HL-60 (cell line): ENCODE results near the gene MANBA.

Experiments used
- DNase-seq, 2 experiments: peaks; one replicate each; pipeline ENCODE4 v3.0.0-alpha.2; 2010 to 2020; ENCODE audit warnings: low read depth in 1 of 2, low spot score in 1 of 2
- H3K27ac ChIP-seq: fragments of 250-450 bp; sonication (Bioruptor Pico); replicated peaks from 2 replicates; pipeline ENCODE4 v1.5.1; 2020; ENCODE audit warnings: mild to moderate bottlenecking, moderate library complexity
- H3K27me3 ChIP-seq: fragments of 250-450 bp; sonication (Bioruptor Pico); 2 replicates; pipeline ENCODE4 v1.5.1; 2021; ENCODE audit warnings: mild to moderate bottlenecking, moderate library complexity; ENCODE audit not compliant: insufficient read depth, poor library complexity, severe bottlenecking
- H3K4me3 ChIP-seq: replicated peaks from 2 replicates; pipeline ENCODE4 v1.5.1; 2011; ENCODE audit warnings: mild to moderate bottlenecking, control low read depth, low read length; ENCODE audit not compliant: insufficient read depth
- CTCF ChIP-seq: IDR thresholded peaks from one replicate; pipeline ENCODE4 v1.5.1; 2011; ENCODE audit warnings: low read length, control low read depth, inconsistent platforms; ENCODE audit not compliant: insufficient read depth
- GABPA ChIP-seq: IDR thresholded peaks from 2 replicates; pipeline ENCODE4 v1.6.1; 2012; ENCODE audit warnings: low read depth
- POLR2AphosphoS5 ChIP-seq: IDR thresholded peaks from 2 replicates; pipeline ENCODE4 v1.6.1; 2012; ENCODE audit warnings: low read depth
- REST ChIP-seq: IDR thresholded peaks from 2 replicates; pipeline ENCODE4 v1.6.1; 2012; ENCODE audit warnings: low read depth; ENCODE audit not compliant: insufficient replicate concordance
- SPI1 ChIP-seq: IDR thresholded peaks from 2 replicates; pipeline ENCODE4 v1.6.1; 2012; ENCODE audit warnings: low read depth, mild to moderate bottlenecking, borderline replicate concordance

Gene MANBA

GRCh38 chr4:102758241-102759160 is 2.3 kb downstream of the MANBA start:
- no peak for TF ChIP-seq GABPA
- TF ChIP-seq SPI1: no peak
- TF ChIP-seq POLR2AphosphoS5: no peak
- TF ChIP-seq REST: no peak
- TF ChIP-seq CTCF: no peak

GRCh38 chr4:102757681-102758080 is 3.1 kb downstream of the MANBA start:
- DNase-seq: no peak
- H3K27ac ChIP-seq: peak overlapping the region; percentile 18
- H3K4me3 ChIP-seq: no peak overlapping the region
- H3K27me3 ChIP-seq: no peaks in the 10 kb centered on the region
- TF ChIP-seq REST (no peak), GABPA (no peak), POLR2AphosphoS5 (no peak), CTCF (no peak), SPI1 (no peak)

More at GRCh38 chr4:102758241-102759160, 2.3 kb downstream of the MANBA start:
- peak; percentile 17 to 39 for DNase-seq
- H3K27me3 ChIP-seq: no peaks in the 10 kb centered on the region
- peak overlapping the region; percentile 6; the same call in 1 of the 2 replicates for H3K4me3 ChIP-seq
- H3K27ac ChIP-seq: peak overlapping the region; percentile 99

- Histone ChIP-seq H3K27ac (no peak overlapping the region), H3K27me3 (no peaks in the 10 kb centered on the region), H3K4me3 (no peak overlapping the region)
- TF ChIP-seq POLR2AphosphoS5: no peak
- TF ChIP-seq GABPA: no peak
- no peak for DNase-seq
Observed at GRCh38 chr4:102754044-102754443, 6.7 kb downstream of the MANBA start.

- no peak for TF ChIP-seq CTCF
- no peak for TF ChIP-seq GABPA
- TF ChIP-seq SPI1: no peak
- no peak for TF ChIP-seq REST
- no peak for TF ChIP-seq POLR2AphosphoS5
- H3K27ac ChIP-seq: 0 out of 2 replicates have a peak overlapping the region, but pooled peaks have one; percentile 4
- H3K4me3 ChIP-seq: no peak overlapping the region
- peak in 1 of 2 experiments; percentile 62 for DNase-seq
- no peaks in the 10 kb centered on the region for H3K27me3 ChIP-seq
Observed at GRCh38 chr4:102751941-102752340, 8.8 kb downstream of the MANBA start.
